ENCODE measurements around the gene SEMA4A. TPM values are rescaled to one million over a fixed set of nuclear protein-coding genes. Genes with fewer than 3 reads are reported as not detected.

The SEMA4A gene
- total RNA-seq, 6 experiments from 2014 or later, result 0.71 to 1.1 (median 0.83) TPM

DNA sequence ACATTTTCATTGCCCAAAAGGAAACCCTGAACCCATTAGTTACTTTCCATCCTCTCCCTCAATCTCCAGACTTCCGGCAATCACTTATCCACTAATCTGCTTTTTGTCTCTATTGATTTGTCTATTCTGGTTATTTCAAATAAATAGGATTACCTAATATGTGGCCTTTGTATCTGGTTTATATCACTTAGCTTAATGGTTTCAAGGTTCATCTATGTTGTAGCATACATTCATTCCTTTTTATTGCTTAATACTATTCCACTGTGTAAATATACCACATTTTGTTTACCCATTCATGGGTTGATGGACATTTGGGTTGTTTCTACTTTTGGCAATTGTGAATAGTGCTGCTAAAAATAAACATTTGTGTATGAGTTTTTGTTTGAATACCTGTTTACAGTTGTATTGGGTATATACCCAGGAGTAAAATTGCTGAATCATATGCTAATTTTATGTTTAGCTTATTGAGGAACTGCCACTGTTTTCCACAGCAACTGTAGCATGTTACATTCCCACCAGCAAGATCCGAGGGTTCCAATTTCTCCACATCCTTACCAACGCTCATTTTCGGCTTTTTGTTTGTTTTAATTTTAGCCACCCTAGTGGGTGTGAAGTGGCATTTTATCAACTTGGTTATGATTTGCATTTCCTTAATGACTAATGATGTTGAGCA lies 38.0 kb downstream of the SEMA4A start:
- H3K27ac Mint-ChIP-seq, result no peak overlapping the region
- peaks cover 1% of the 10 kb centered on the region for H3K27me3 Mint-ChIP-seq (ENCODE audit: insufficient read depth)
- DNase-seq, result no peak
- H3K4me1 Mint-ChIP-seq (ENCODE audit: low read depth), result peaks cover 27% of the 10 kb centered on the region
- H3K9me3 Mint-ChIP-seq, result no peaks in the 10 kb centered on the region; the same call in 1 of the 2 replicates
- TF ChIP-seq, protein P1, sequence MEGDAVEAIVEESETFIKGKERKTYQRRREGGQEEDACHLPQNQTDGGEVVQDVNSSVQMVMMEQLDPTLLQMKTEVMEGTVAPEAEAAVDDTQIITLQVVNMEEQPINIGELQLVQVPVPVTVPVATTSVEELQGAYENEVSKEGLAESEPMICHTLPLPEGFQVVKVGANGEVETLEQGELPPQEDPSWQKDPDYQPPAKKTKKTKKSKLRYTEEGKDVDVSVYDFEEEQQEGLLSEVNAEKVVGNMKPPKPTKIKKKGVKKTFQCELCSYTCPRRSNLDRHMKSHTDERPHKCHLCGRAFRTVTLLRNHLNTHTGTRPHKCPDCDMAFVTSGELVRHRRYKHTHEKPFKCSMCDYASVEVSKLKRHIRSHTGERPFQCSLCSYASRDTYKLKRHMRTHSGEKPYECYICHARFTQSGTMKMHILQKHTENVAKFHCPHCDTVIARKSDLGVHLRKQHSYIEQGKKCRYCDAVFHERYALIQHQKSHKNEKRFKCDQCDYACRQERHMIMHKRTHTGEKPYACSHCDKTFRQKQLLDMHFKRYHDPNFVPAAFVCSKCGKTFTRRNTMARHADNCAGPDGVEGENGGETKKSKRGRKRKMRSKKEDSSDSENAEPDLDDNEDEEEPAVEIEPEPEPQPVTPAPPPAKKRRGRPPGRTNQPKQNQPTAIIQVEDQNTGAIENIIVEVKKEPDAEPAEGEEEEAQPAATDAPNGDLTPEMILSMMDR (IDR thresholded peaks at IDR 0.05), result no peak
- H3K4me3 Mint-ChIP-seq, result no peak overlapping the region
- peaks cover 15% of the 10 kb centered on the region for H3K36me3 Mint-ChIP-seq (ENCODE audit: low read depth)

DNA sequence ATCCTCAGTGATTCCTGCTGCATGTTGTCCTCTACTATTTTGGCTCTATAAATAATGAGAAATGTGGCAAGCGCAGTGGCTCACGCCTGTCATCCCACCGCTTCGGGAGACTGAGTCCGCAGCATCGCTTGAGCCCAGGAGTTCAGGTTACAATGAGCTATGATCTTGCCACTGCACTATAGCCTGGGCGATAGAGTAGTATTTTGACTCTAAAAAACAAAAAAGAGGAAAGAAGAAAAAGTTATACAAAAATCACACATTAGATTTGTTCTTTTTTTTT lies 39.8 kb downstream of the SEMA4A start:
- peak overlapping the region; percentile 90 for H3K27ac Mint-ChIP-seq
- peak overlapping the region; percentile 99 for H3K4me3 Mint-ChIP-seq
- H3K36me3 Mint-ChIP-seq (ENCODE audit: low read depth), result peaks cover 15% of the 10 kb centered on the region
- H3K4me1 Mint-ChIP-seq (ENCODE audit: low read depth), result peaks cover 33% of the 10 kb centered on the region
- H3K27me3 Mint-ChIP-seq (ENCODE audit: insufficient read depth), result peaks cover 1% of the 10 kb centered on the region; the same call in 1 of the 2 replicates
- H3K9me3 Mint-ChIP-seq, result no peaks in the 10 kb centered on the region
- TF ChIP-seq, protein P1 (IDR thresholded peaks at IDR 0.05), result no peak
- DNase-seq, result no peak

DNA sequence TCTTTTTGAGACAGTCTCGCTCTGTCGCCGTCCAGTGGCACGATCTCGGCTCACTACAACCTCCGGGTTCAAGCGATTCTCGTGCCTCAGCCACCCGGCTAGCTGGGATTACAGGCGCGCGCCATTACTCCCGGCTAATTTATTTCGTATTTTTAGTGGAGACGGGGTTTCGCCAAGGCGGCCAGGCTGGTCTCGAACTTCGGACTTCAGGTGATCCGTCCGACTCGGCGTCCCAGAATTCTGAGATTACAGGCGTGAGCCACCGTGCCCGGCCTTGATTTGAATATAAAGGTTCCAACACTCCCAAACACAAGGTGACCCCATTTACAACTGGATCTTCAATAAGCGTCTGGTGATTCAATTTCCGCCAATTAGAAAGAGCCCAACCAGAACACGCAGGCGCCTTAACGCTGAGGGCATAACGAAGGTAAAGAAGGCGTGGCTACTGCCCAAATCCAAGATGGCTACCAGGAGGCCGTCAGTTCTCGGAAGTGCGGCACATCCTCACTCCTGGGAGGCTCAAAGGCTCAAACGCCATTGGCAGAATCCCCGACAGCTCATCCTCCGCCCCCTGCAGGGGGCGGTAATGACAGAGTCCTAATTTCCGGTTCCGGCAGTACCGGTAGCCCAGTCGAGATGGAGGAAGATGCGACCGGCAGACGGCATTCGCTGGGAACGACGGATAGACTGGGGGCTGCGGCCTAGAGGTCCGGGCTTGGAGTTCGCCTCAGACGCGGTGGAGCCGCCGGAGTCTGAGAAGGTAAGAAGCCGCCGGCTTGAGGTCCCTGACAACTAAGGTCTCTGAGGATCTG lies 40.3 kb downstream of the SEMA4A start, which contains the start of gene SLC25A44:
Gene SLC25A44, plus strand, starts transcription at position 617 of the 812 bp plus-strand sequence. CDS start 5,744 bp downstream, outside the sequence.
- DNase-seq, result peak; percentile 99
- Mint-ChIP-seq H3K4me3 (peak within 1 kb of the TSS; percentile 99), H3K27ac (peak within 1 kb of the TSS; percentile 90), H3K27me3 (ENCODE audit: insufficient read depth) (peaks cover 1% of the 10 kb centered on the region; the same call in 1 of the 2 replicates), H3K4me1 (ENCODE audit: low read depth) (peaks cover 33% of the 10 kb centered on the region), H3K9me3 (no peaks in the 10 kb centered on the region), H3K36me3 (ENCODE audit: low read depth) (peaks cover 15% of the 10 kb centered on the region)
- TF ChIP-seq, protein P1 (IDR thresholded peaks at IDR 0.05), result peak; percentile 89

DNA sequence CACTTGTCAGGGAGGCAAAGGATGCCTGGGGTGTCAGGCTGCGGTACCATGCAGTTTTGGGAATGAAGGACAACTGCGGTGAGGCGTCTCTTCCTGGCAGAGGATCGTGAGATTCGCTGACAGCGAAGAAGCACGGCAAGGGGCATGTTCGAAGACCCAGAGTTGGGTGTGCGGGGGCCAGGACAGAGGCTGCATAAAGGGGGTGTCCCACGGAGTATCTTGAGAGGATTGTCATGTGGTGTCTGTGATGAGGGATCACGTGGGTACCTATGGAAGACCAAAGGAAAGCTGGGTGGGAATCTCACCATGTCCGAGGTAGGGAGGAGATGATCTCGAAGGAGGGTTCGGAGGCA lies 40.9 kb downstream of the SEMA4A start:
- H3K4me3 Mint-ChIP-seq, result peak overlapping the region; percentile 99
- H3K36me3 Mint-ChIP-seq (ENCODE audit: low read depth), result peaks cover 17% of the 10 kb centered on the region
- H3K27me3 Mint-ChIP-seq (ENCODE audit: insufficient read depth), result no peaks in the 10 kb centered on the region
- H3K27ac Mint-ChIP-seq, result peak overlapping the region; percentile 90
- TF ChIP-seq, protein P1 (IDR thresholded peaks at IDR 0.05), result no peak
- H3K9me3 Mint-ChIP-seq, result no peaks in the 10 kb centered on the region
- no peak for DNase-seq
- peaks cover 33% of the 10 kb centered on the region for H3K4me1 Mint-ChIP-seq (ENCODE audit: low read depth)

DNA sequence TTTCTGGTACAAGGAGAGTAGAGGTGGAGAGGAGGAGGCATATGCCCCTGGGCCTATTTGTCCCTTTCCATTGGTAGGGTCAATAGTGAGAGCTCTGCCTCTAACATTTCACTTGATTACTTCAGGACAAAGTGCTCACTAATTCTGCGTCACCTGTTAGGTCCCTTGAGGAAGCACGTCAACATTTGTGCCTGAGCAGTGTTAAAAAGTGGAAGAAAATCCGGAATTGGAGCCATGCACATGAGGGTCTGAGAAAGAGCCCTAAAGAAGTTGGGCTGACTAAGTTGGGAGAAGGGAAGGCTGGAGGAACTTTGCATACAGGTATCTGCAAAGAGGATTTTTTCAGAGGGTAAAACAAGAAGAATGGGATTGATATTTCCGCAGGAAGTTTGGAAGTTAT lies 42.5 kb downstream of the SEMA4A start:
- H3K27ac Mint-ChIP-seq, result 0 out of 2 replicates have a peak overlapping the region, but pooled peaks have one; percentile 18
- no peak for DNase-seq
- H3K4me1 Mint-ChIP-seq (ENCODE audit: low read depth), result peaks cover 38% of the 10 kb centered on the region
- no peaks in the 10 kb centered on the region for H3K27me3 Mint-ChIP-seq (ENCODE audit: insufficient read depth)
- H3K36me3 Mint-ChIP-seq (ENCODE audit: low read depth), result peaks cover 28% of the 10 kb centered on the region
- no peaks in the 10 kb centered on the region for H3K9me3 Mint-ChIP-seq
- H3K4me3 Mint-ChIP-seq, result peak overlapping the region; percentile 52
- TF ChIP-seq, protein P1 (IDR thresholded peaks at IDR 0.05), result no peak
